Endothelial cell of umbilical vein (primary cell): ENCODE measurements around the gene PGAM1. TPM values are rescaled to one million over a fixed set of nuclear protein-coding genes. Genes with fewer than 3 reads are reported as not detected.

ENCODE experiments used
- BruUV-seq: library from RNA; stranded (reverse); fragments of 400-500 nt; replicated peaks from 2 replicates; lab custom pipeline; 2021; lab: Mats Ljungman, UMichigan
- CTCF ChIA-PET: fragments of 300-600, 350-600 bp; sonication (Branson Sonifier 250); formaldehyde crosslinking; loops from one replicate; lab custom pipeline; 2021; ENCODE audit warnings: antibody characterized with exemption, inconsistent platforms; lab: Charles Lee
- POLR2A ChIA-PET: fragments of 300-600, 350-600 bp; sonication (Branson Sonifier 250); formaldehyde crosslinking; loops from one replicate; lab custom pipeline; 2021; ENCODE audit warnings: antibody characterized with exemption, inconsistent platforms; lab: Charles Lee
- DNase-seq: peaks from one replicate; pipeline ENCODE4 v3.0.0-alpha.2; 2011; ENCODE audit warnings: low read depth, low spot score
- FAIRE-seq: peaks from 2 replicates; lab custom pipeline; 2011; peaks lifted over from hg19 to GRCh38; lab: Jason Lieb, UNC
- H2AFZ ChIP-seq: 2 replicates; pipeline ENCODE4 v1.6.0; 2012; ENCODE audit warnings: low read depth, low read length, control low read depth, inconsistent platforms
- H3K27ac ChIP-seq: 2 replicates; pipeline ENCODE4 v1.5.1; 2011; ENCODE audit warnings: low read depth, mild to moderate bottlenecking, control low read depth, low read length, moderate library complexity; ENCODE audit not compliant: insufficient read depth
- H3K27me3 ChIP-seq, 2 experiments: 2 replicates each; pipeline versions ENCODE4 v1.6.0 to v1.6.1; 2011; ENCODE audit warnings: low read length in 2 of 2, mixed read lengths in 1 of 2; ENCODE audit not compliant: control insufficient read depth in 2 of 2, insufficient read depth in 2 of 2
- H3K36me3 ChIP-seq, 2 experiments: 2 replicates in 1 of 2; 3 replicates in 1 of 2; pipeline ENCODE4 v1.5.1; 2011; ENCODE audit warnings: low read length in 2 of 2, mild to moderate bottlenecking in 1 of 2, moderate library complexity in 1 of 2; ENCODE audit not compliant: control insufficient read depth in 2 of 2, insufficient read depth in 2 of 2; ENCODE audit errors: extremely low read depth in 1 of 2
- H3K4me1 ChIP-seq: 3 replicates; pipeline ENCODE4 v1.5.1; 2011; ENCODE audit warnings: mild to moderate bottlenecking, low read length; ENCODE audit not compliant: control insufficient read depth, insufficient read depth; ENCODE audit errors: extremely low read depth
- H3K4me2 ChIP-seq: 2 replicates; pipeline ENCODE4 v1.6.1; 2011; ENCODE audit warnings: low read length, control low read depth, mixed read lengths; ENCODE audit not compliant: insufficient read depth
- H3K4me3 ChIP-seq, 3 experiments: fragments of 200-600 bp in 1 of 3; sonication (generic), shearing (Covaris generic) in 1 of 3; replicated peaks in 1 of 3; 2 replicates each; pipeline ENCODE4 v1.5.1; 2011 to 2016; ENCODE audit warnings: control low read depth in 3 of 3, low read length in 3 of 3, mild to moderate bottlenecking in 2 of 3, inconsistent platforms in 1 of 3, low read depth in 1 of 3, moderate library complexity in 1 of 3; ENCODE audit not compliant: insufficient read depth in 1 of 3
- H3K79me2 ChIP-seq: 2 replicates; pipeline ENCODE4 v1.6.0; 2012; ENCODE audit warnings: low read length, inconsistent platforms; ENCODE audit not compliant: control insufficient read depth, insufficient read depth
- H3K9ac ChIP-seq: replicated peaks from 2 replicates; pipeline ENCODE3; 2011; ENCODE audit warnings: low read length, control low read depth; ENCODE audit not compliant: insufficient read depth; ENCODE audit errors: extremely low read depth
- H3K9me1 ChIP-seq: replicated peaks from 3 replicates; pipeline ENCODE4 v1.6.0; 2011; ENCODE audit warnings: mild to moderate bottlenecking, low read length; ENCODE audit not compliant: control insufficient read depth, insufficient read depth; ENCODE audit errors: extremely low read depth
- H3K9me3 ChIP-seq: replicated peaks from 2 replicates; pipeline ENCODE4 v1.5.1; 2012; ENCODE audit warnings: low read length, inconsistent platforms; ENCODE audit not compliant: control insufficient read depth, insufficient read depth
- H4K20me1 ChIP-seq: replicated peaks from 2 replicates; pipeline ENCODE3; 2011; ENCODE audit warnings: mild to moderate bottlenecking, low read length; ENCODE audit not compliant: control insufficient read depth, insufficient read depth; ENCODE audit errors: extremely low read depth
- CTCF ChIP-seq, 2 donors: IDR thresholded peaks; 1 replicate in 1 of 2; 2 replicates in 1 of 2; pipeline ENCODE4 v1.5.1; 2011; ENCODE audit warnings: low read length in 2 of 2, mild to moderate bottlenecking in 2 of 2, moderate library complexity in 2 of 2, control low read depth in 1 of 2, inconsistent platforms in 1 of 2, low read depth in 1 of 2; ENCODE audit not compliant: insufficient read depth in 1 of 2; ENCODE audit errors: extremely low read depth in 1 of 2
- EZH2 ChIP-seq: IDR thresholded peaks from 2 replicates; pipeline ENCODE4 v1.6.1; 2012; ENCODE audit warnings: borderline replicate concordance, low read depth, mild to moderate bottlenecking, moderate library complexity, low read length, inconsistent platforms; ENCODE audit not compliant: severe bottlenecking
- FOS ChIP-seq: IDR thresholded peaks from 2 replicates; pipeline ENCODE4 v1.6.1; 2011; ENCODE audit warnings: mild to moderate bottlenecking, low read length, moderate library complexity, borderline replicate concordance; ENCODE audit not compliant: insufficient read depth
- GATA2 ChIP-seq: IDR thresholded peaks from 2 replicates; pipeline ENCODE4 v1.7.0; 2011; ENCODE audit warnings: low read depth, mild to moderate bottlenecking, moderate library complexity, mixed read lengths, low read length; ENCODE audit not compliant: insufficient read length, insufficient read depth
- JUN ChIP-seq: IDR thresholded peaks from 2 replicates; pipeline ENCODE4 v1.6.1; 2011; ENCODE audit warnings: borderline replicate concordance, low read depth; ENCODE audit not compliant: insufficient read length, insufficient read depth
- MAX ChIP-seq: IDR thresholded peaks from 2 replicates; pipeline ENCODE4 v1.6.1; 2011; ENCODE audit not compliant: insufficient read depth, insufficient read length
- MYC ChIP-seq: IDR thresholded peaks from one replicate; pipeline ENCODE4 v1.6.1; 2011; ENCODE audit warnings: mild to moderate bottlenecking, low read depth, low read length
- POLR2A ChIP-seq: IDR thresholded peaks from 2 replicates; pipeline ENCODE4 v1.6.1; 2012; ENCODE audit warnings: low read depth, mild to moderate bottlenecking, control low read depth, low read length
- POLR2AphosphoS5 ChIP-seq: IDR thresholded peaks from 2 replicates; pipeline ENCODE4 v1.6.1; 2012; ENCODE audit warnings: low read depth, mild to moderate bottlenecking, control low read depth, low read length, moderate library complexity; ENCODE audit not compliant: insufficient read depth
- dilution Hi-C: fragments of 300-500 bp; cut with MboI; formaldehyde crosslinking; loops from one replicate; pipeline ENCODE4 v1.15.0; 2019; ENCODE audit warnings: low sequenced_read_pairs; ENCODE audit not compliant: extremely low pct_ligation_motif_present
- intact Hi-C: fragments of 100-400 bp; cut with micrococcal nuclease; formaldehyde crosslinking; loops from one replicate; pipeline ENCODE4 v1.10.0; 2022
- polyA plus RNA-seq, 4 experiments: library from polyadenylated mRNA; depleted of rRNA in 3 of 4; stranded (reverse) in 3 of 4; unstranded in 1 of 4; fragments of >200 nt; gene quantifications; 2 replicates each; pipeline versions ENCODE4 v1.2.1 to v1.2.3, GENCODE V29; 2011 to 2012; ENCODE audit warnings: missing spikeins in 1 of 4
- total RNA-seq: library from RNA; stranded (reverse); gene quantifications from 2 replicates; pipeline ENCODE4 v1.2.3, GENCODE V29; 2021

PGAM1 gene
- total and polyA plus RNA-seq, 2 donors (not counting 3 experiments of a cell fraction or from before 2014, with no cell fraction given): 375 TPM

- H3K27me3 ChIP-seq: no peaks in the 10 kb centered on the region
- no peaks in the 10 kb centered on the region for H3K9me1 ChIP-seq
- no peaks in the 10 kb centered on the region for H3K4me1 ChIP-seq
- FAIRE-seq (no peak), DNase-seq (no peak)
- H2AFZ ChIP-seq: no peak overlapping the region
- CTCF ChIA-PET: interaction anchor here (0.6 to 1.2 kb wide), 3 partner anchors 12 to 153 kb away, joined by 3 to 4 read pairs (median 3); no protein-coding TSS in a partner anchor
- no peaks in the 10 kb centered on the region for H4K20me1 ChIP-seq
- H3K36me3 ChIP-seq: peaks cover 42 to 68% of the 10 kb centered on the region in 2 experiments
- dilution Hi-C loops: no loop called here
- H3K9ac ChIP-seq: no peak overlapping the region
- no TSS peak for BruUV-seq
- intact Hi-C loops: no loop called here
- H3K27ac ChIP-seq: no peak overlapping the region
- TF ChIP-seq JUN: no peak
- no peak for TF ChIP-seq POLR2AphosphoS5
- TF ChIP-seq CTCF (IDR thresholded peaks at IDR 0.05; ENCODE audit: extremely low read depth in 1 of 2, insufficient read depth in 1 of 2, low read depth in 1 of 2, low read length in 2 of 2): no peak
- no peak for TF ChIP-seq MAX
- TF ChIP-seq MYC: no peak
- TF ChIP-seq FOS: no peak
- TF ChIP-seq EZH2: no peak
- no peak for TF ChIP-seq POLR2A
- TF ChIP-seq GATA2: no peak
- no peaks in the 10 kb centered on the region for H3K79me2 ChIP-seq
- H3K4me3 ChIP-seq: no peak overlapping the region
- POLR2A ChIA-PET: interaction anchor here (0.8 kb wide), 1 partner anchor 14 kb away, joined by 3 read pairs; no protein-coding TSS in a partner anchor
- H3K4me2 ChIP-seq: no peak overlapping the region
- no peaks in the 10 kb centered on the region for H3K9me3 ChIP-seq
Measured at GRCh38 chr10:97459933-97460332, 33.9 kb downstream of the PGAM1 start.
